CD4-positive, alpha-beta T cell treated with Interleukin-2 at 100 ng/mL for 4 hours (primary cell): ENCODE results near the gene KRT31.
"Not testable (repeated sequence)": the region's sequence is repeated elsewhere in the genome, so short reads cannot be mapped to it uniquely, and the experiment has no call there.

Experiments
- DNase-seq: peaks from one replicate; pipeline ENCODE4 v3.0.0-alpha.2; 2020; ENCODE audit warnings: low spot score

The KRT31 gene

DNA sequence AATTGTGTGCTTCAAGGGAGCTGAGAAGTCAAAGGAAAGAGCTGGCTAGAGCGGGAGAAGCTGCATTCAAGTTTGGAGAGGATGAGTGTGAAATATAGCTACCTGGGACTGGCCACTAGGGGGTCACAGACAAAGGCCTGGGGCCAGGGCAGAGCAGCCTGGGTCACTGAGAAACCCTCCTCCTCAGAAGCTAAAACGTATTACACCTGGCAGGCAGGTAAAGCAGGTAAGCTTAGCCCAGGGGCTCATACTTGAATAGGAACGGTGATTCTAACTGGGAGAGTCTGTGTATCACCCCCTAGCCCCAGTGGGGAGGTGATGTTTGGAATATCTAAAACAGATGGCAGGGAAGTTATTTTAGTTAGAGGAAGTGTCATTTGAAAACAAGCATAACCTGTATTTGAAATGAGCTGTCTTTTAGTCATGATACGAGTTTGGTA, 20.2 kb upstream of the KRT31 start:
- no peak for DNase-seq

DNA sequence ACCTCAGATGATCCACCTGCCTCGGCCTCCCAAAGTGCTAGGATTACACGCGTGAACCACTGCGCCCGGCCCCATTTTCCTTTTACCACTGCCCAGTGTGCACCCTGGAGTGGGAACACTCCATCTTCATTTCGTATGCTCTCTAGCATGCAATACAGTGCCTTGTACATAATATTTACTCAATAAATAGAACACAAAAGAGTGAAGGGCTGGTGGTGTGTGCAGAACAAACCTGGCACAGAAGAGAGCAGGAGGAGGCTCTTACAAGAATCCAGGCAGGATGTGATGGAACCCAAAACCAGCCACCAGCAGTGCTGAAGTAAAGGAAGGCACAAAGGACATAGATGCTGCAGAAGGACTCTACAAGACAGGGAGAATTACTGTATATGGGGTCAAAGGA, 19.7 kb upstream of the KRT31 start:
- no peak for DNase-seq

- DNase-seq, result no peak
Measured at GRCh38 chr17:41416479-41416878, 19.1 kb upstream of the KRT31 start.

- DNase-seq, result no peak
Measured at GRCh38 chr17:41415833-41416335, 18.5 kb upstream of the KRT31 start.

DNA sequence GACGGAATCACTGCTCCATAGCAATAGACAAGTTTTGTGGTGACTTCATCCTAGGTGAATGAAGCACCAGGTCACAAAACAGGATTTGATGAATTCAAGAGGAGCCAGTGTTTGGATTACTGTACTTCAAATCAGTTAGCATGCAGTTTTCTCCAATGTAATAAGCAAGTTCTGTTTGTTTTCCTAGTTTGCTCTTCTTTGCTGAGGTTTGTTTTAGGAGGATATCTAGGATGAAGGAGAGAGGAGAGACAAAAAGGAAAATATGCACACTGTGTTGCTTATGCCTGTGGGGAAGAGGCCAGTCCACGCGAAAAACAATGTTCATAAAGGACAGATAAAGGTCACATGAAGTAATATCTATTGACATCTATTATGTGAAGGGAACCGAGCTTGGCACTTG, 18.0 kb upstream of the KRT31 start:
- DNase-seq, result no peak

DNA sequence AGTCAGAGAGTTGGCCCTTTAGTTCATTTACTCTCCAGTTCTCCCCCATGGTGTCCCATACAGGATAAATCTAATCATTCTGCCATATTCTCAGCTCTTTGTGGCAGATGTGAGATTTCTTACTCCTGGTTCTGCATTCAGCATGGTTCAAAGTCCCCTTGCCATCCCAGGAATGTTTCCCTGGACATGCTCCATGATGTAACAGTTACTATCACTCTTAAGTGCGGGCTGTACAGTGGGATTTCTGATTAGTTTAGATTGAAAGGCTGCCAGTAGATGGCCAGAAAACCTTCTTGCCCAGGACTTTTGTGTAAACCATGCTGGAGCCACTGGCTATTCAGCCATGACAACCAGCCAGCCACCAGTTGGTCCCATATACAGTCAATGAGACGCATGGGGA, 16.6 kb upstream of the KRT31 start:
- no peak for DNase-seq

- no peak for DNase-seq
Measured at GRCh38 chr17:41413353-41413957, 16.0 kb upstream of the KRT31 start.

DNA sequence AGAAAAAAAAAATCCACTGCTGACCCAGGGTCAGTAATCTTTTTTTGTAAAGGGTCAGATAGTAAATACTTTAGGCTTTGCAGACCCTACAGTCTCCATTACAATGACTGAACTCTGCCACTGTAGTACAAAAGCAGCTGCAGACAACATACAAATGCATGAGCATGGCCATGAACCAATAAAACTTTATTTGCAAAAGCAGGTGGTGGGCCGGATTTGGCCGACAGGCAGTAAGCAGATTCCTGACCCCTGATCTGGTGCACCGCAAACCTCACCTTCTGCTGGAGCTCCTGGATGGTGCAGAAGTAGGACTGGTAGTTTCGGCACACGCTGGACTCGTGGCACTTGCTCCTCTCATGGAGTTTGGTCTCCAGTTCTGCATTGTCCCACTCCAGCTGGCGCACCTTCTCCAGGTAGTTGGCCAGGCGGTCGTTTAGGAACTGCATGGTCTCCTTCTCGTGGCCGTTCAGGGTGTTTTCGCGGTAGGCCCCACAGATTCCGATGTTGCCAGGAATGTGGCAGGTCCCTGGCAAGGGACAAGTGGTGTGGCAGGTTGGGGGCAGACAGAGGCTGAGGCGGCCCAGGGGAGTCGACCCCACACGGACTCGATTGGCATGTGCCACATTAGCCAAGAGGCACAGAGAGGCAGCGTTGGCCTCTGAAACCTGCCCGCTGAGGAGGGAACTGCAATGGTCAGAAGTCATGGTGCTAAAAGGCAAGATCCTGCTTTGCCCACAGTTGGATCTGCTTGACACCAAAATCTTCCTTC, 13.8 kb upstream of the KRT31 start:
- no peak for DNase-seq

- no peak for DNase-seq
Measured at GRCh38 chr17:41407226-41407625, 9.8 kb upstream of the KRT31 start.

DNA sequence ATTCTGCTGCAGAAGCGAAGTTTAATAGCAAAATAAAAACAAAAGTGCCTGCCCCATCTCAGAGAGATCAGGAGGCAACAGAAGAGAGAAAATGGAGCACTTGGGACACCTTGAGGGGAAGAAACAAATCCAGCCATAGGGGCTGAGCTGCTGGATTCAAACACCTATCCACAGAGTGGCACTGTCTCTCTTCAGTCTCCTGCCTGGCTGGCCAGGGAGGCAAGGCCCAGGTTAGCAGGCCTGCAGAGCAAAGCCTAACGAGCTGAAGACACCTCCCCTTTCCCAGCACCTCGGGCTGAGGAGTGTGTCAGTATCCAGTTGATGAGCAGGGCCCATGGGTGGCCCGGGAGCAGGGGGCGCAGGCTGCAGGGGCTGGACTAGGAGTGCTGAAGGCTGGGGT, 8.8 kb upstream of the KRT31 start:
- DNase-seq, result no peak

DNA sequence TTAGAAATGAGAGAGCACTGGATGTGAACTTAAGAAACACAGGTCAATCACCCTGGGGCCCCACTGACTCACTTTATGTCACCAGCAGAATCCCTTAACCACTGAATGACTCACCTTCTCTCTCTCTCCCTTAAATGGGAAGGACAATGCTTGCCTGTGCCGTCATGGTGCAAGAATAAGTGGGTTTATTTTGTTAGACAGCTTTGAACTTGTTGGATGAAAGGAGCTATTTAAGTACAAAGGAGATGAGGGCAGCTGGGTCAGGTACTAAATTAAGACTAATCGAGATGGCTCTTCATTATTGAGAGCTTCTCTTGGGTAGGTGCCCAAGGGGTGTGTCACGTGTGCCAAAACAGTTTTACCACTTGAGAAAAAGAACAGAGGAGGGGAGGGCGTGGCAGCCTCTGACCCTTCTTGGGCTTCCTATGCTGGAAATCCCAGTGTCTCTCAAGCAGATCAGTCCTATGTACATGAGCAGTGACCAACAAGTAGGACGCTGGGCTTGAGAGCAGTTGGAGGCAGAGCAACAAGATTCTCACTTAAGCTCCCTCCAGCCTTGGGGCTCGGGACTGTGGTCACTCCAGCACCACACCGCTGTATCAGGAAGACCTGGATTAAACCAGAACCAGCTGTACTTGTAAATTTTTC, 6.7 kb upstream of the KRT31 start:
- peak; percentile 71 for DNase-seq

GRCh38 chr17:41403404-41404023, 6.1 kb upstream of the KRT31 start:
- peak; percentile 8 for DNase-seq

DNA sequence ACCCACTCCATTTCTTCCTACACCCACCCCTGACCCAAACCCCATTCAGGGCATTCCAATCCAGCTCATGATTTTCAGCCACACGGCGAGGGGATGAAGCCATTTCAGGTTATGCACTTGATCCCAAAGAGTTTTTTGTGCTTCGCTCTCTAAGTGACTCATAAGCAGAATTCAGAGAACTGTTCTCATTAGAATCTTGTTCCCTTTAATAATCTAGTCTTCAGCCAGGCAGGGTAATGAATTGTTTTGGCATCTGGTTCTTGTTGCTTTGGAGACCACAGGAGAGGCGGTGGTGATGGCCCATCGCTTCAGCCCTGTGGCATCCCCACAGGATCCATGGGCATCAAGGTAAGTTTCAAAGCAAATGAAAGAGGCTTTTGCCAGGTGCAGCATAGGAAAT, 4.8 kb upstream of the KRT31 start:
- no peak for DNase-seq

GRCh38 chr17:41396340-41396739, 1.1 kb downstream of the KRT31 start:
- DNase-seq, result no peak

GRCh38 chr17:41395611-41396010, 1.8 kb downstream of the KRT31 start:
- no peak for DNase-seq

GRCh38 chr17:41395044-41395443, 2.4 kb downstream of the KRT31 start:
- not testable (repeated sequence) for DNase-seq

DNA sequence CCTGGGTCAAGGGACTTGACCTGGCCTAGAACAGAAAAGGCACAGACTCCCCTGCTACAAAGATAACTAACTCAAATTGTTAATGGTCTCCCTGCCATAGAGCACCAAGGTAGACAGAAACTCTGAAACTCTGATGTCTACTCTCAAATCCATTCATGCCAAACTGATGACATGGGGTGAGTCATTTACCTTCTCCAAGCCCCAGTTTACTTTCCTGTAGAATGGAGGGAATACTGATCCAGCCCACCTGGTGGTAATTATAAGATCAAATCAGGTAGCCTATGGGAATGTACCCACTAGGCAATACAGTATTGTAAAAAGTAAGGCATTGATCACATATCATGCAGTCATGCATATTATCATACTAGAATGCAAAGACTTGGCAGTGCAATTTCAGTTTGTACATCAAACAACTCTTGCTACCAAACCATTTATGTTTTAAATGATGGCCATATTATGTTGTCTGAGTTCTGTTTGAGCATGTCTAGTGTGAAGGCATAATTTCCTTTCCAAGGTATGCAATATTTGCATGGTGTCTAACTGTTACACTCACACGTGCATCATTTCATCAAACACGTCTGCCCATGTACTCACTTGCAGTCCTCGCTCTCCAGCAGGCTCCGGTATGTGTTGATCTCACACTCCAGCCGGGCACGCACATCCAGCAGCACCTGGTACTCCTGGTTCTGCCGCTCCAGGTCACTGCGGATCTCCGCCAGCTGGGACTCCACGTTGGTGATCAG, 3.0 kb downstream of the KRT31 start:
- DNase-seq, result no peak

GRCh38 chr17:41393826-41394225, 3.6 kb downstream of the KRT31 start:
- DNase-seq, result no peak

DNA sequence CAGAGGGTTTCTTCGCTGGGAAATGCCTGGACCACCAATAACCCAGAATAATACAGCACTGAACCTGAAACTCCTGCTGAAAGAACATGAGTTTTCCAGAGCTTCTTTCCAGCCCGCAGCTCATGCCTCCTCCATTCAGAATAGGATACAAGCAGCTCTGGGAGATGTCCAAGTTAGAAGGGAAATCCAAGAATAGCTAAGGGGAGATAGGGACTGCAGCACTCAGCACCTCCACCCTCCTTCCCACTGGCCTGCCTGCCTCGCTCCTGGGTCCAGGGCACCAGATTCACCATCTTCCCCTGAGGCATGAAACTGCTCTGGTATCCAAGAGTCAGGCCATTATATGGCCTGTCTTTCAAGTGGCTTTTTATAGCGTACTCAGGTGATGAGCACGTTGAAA, 4.1 kb downstream of the KRT31 start:
- no peak for DNase-seq

- no peak for DNase-seq
Measured at GRCh38 chr17:41392278-41392677, 5.1 kb downstream of the KRT31 start.

DNA sequence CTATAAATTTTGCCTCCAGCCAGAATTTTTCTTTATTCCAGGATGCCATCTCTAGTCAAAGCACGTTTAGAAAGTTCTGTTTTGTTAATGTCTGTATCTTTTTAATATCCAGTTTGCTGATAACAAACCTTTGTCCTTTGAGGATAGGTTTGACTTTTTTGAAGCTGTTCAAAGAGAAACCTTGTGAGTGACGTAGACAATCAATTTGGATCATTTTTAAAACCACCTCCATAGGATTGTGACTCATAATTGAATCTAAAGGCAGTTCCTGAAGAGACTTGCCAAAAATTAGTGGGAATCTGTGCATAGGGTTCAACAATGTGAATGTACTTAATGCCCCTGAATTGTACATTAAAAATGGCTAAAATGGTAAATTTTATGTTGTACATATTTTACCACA, 5.9 kb downstream of the KRT31 start:
- DNase-seq, result no peak

GRCh38 chr17:41390411-41390938, 6.9 kb downstream of the KRT31 start:
- no peak for DNase-seq
